ENCODE measurements around the gene FLNC. TPM values are rescaled to one million over a fixed set of nuclear protein-coding genes. Genes with fewer than 3 reads are reported as not detected.

FLNC gene
- total and polyA plus RNA-seq, 9 of the 15 experiments (the other 6 are each of a cell fraction or from before 2014, with no cell fraction given), result 0.90 to 155 (median 28.8) TPM

GRCh38 chr7:128841921-128842673, 11.9 kb downstream of the FLNC start (continued):
- TF ChIP-seq ZNF551 (CRISPR knock-in tag; IDR thresholded peaks at IDR 0.05) (no peak), CTCFL (IDR thresholded peaks at IDR 0.05; ENCODE audit: borderline replicate concordance, insufficient read depth, low read depth, low read length, poor library complexity, severe bottlenecking) (peak; percentile 72), SIX5 (IDR thresholded peaks at IDR 0.05; ENCODE audit: borderline replicate concordance in 1 of 2, insufficient read depth in 1 of 2, low read depth in 1 of 2, low read length in 2 of 2) (no peak), ZNF77 (CRISPR knock-in tag; IDR thresholded peaks at IDR 0.05) (no peak), KLF16 (IDR thresholded peaks at IDR 0.05) (no peak), GTF2B (IDR thresholded peaks at IDR 0.05; ENCODE audit: extremely low read depth, insufficient read length) (no peak), EGR1 (conservative IDR thresholded peaks at IDR 0.05) (peak; percentile 96), THAP7 (CRISPR knock-in tag; IDR thresholded peaks at IDR 0.05) (no peak), SAP30 (IDR thresholded peaks at IDR 0.05; ENCODE audit: borderline replicate concordance, insufficient read depth, low read depth, low read length, poor library complexity, severe bottlenecking) (no peak), NCOA6 (IDR thresholded peaks at IDR 0.05) (no peak), ATF2 (CRISPR knock-in tag; IDR thresholded peaks at IDR 0.05) (no peak), GMEB1 (CRISPR knock-in tag; IDR thresholded peaks at IDR 0.05) (no peak), ZNF263 (CRISPR knock-in tag; IDR thresholded peaks at IDR 0.05; ENCODE audit: borderline replicate concordance) (peak; percentile 24; the same call in 1 of the 2 replicates), ARID1B (IDR thresholded peaks at IDR 0.05) (0 out of 2 replicates have a peak, but pooled peaks have one; percentile 21), SIN3A (IDR thresholded peaks at IDR 0.05; ENCODE audit: borderline replicate concordance in 2 of 2, control insufficient read depth in 1 of 2, low read depth in 2 of 2, low read length in 2 of 2) (no peak; a peak in 1 of 4 replicates)
